OCI-LY7 (cell line): ENCODE measurements around the gene HTRA1. TPM values are rescaled to one million over a fixed set of nuclear protein-coding genes. Genes with fewer than 3 reads are reported as not detected.

Source experiments
- BruUV-seq: library from RNA; stranded (reverse); fragments of 400-500 nt; replicated peaks from 2 replicates; lab custom pipeline; 2021; lab: Mats Ljungman, UMichigan
- CTCF ChIA-PET: fragments of 300-600 bp; sonication (Branson Sonifier 250); formaldehyde crosslinking; loops from one replicate; lab custom pipeline; 2022; ENCODE audit warnings: antibody characterized with exemption; ENCODE audit not compliant: unreplicated experiment; lab: Charles Lee
- POLR2A ChIA-PET: fragments of 300-600 bp; sonication (Branson Sonifier 250); formaldehyde crosslinking; loops from one replicate; lab custom pipeline; 2022; ENCODE audit warnings: antibody characterized with exemption; lab: Charles Lee
- DNase-seq: peaks from one replicate; pipeline ENCODE4 v3.0.0-alpha.2; 2015; ENCODE audit warnings: low spot score
- H2AFZ ChIP-seq: fragments of 200-600 bp; sonication (generic), shearing (Covaris generic); 2 replicates; pipeline ENCODE4 v1.6.1; 2014; ENCODE audit warnings: mild to moderate bottlenecking, antibody characterized with exemption, low read length, moderate library complexity
- H3K27ac ChIP-seq: fragments of 200-600 bp; sonication (generic); 2 replicates; pipeline ENCODE4 v1.5.1; 2014; ENCODE audit warnings: mixed run types, low read depth, mild to moderate bottlenecking, moderate library complexity, low read length, inconsistent platforms; ENCODE audit not compliant: poor library complexity, severe bottlenecking
- H3K36me3 ChIP-seq: fragments of 200-600 bp; sonication (generic); 2 replicates; pipeline ENCODE4 v1.6.1; 2014; ENCODE audit warnings: mild to moderate bottlenecking, antibody characterized with exemption, low read length, moderate library complexity, mixed read lengths; ENCODE audit not compliant: insufficient read depth
- H3K4me1 ChIP-seq: fragments of 200-600 bp; sonication (generic); 2 replicates; pipeline ENCODE4 v1.5.1; 2014; ENCODE audit warnings: mild to moderate bottlenecking, low read length; ENCODE audit not compliant: insufficient read depth, poor library complexity, severe bottlenecking
- H3K4me2 ChIP-seq: fragments of 200-600 bp; sonication (generic); 2 replicates; pipeline ENCODE4 v1.6.1; 2014; ENCODE audit warnings: mild to moderate bottlenecking, low read length
- H3K4me3 ChIP-seq: fragments of 200-600 bp; sonication (generic); 2 replicates; pipeline ENCODE4 v1.5.1; 2014; ENCODE audit warnings: mild to moderate bottlenecking, low read depth, low read length; ENCODE audit not compliant: poor library complexity, severe bottlenecking
- H3K79me2 ChIP-seq: fragments of 200-600 bp; sonication (generic); 2 replicates; pipeline ENCODE4 v1.6.1; 2016; ENCODE audit warnings: low read depth, mild to moderate bottlenecking, low read length, moderate library complexity, mixed read lengths; ENCODE audit not compliant: insufficient read depth
- H3K9me2 ChIP-seq: fragments of 200-600 bp; sonication (generic); 2 replicates; pipeline ENCODE4 v1.6.1; 2016; ENCODE audit warnings: mild to moderate bottlenecking, low read length, mixed read lengths; ENCODE audit not compliant: insufficient read depth
- H3K9me3 ChIP-seq: fragments of 200-600 bp; sonication (generic); 2 replicates; pipeline ENCODE4 v1.6.1; 2014; ENCODE audit warnings: mild to moderate bottlenecking, mixed run types, low read length, mixed read lengths
- H4K20me1 ChIP-seq: fragments of 200-600 bp; sonication (generic); 2 replicates; pipeline ENCODE4 v1.6.1; 2014; ENCODE audit warnings: mild to moderate bottlenecking, antibody characterized with exemption, low read length, moderate library complexity, mixed read lengths; ENCODE audit not compliant: insufficient read depth
- EZH2phosphoT487 ChIP-seq: fragments of 200-600 bp; sonication (generic); IDR thresholded peaks from 2 replicates; pipeline ENCODE4 v1.6.1; 2018; ENCODE audit warnings: low read depth, borderline replicate concordance, mild to moderate bottlenecking, mixed run types, antibody characterized with exemption, low read length, moderate library complexity, mixed read lengths
- intact Hi-C: fragments of 100-400 bp; cut with micrococcal nuclease; formaldehyde crosslinking; loops from one replicate; pipeline ENCODE4 v1.10.0; 2022; ENCODE audit not compliant: unreplicated experiment
- total RNA-seq, 2 experiments: library from RNA; depleted of rRNA in 1 of 2; stranded (reverse); fragments of >200 nt in 1 of 2; shearing (Covaris generic) in 1 of 2; gene quantifications; 2 replicates each; pipeline ENCODE4 v1.2.3, GENCODE V29; 2014 to 2022
- TF ChIP-seq, protein P1 (sequence below): fragments of 200-600 bp; sonication (generic); conservative IDR thresholded peaks from 2 replicates; pipeline ENCODE4 v1.5.1; 2014; ENCODE audit warnings: mild to moderate bottlenecking, antibody characterized with exemption, low read length, moderate library complexity, mixed read lengths

The HTRA1 gene
- total RNA-seq, 2 experiments from 2014 or later: not detected

DNA sequence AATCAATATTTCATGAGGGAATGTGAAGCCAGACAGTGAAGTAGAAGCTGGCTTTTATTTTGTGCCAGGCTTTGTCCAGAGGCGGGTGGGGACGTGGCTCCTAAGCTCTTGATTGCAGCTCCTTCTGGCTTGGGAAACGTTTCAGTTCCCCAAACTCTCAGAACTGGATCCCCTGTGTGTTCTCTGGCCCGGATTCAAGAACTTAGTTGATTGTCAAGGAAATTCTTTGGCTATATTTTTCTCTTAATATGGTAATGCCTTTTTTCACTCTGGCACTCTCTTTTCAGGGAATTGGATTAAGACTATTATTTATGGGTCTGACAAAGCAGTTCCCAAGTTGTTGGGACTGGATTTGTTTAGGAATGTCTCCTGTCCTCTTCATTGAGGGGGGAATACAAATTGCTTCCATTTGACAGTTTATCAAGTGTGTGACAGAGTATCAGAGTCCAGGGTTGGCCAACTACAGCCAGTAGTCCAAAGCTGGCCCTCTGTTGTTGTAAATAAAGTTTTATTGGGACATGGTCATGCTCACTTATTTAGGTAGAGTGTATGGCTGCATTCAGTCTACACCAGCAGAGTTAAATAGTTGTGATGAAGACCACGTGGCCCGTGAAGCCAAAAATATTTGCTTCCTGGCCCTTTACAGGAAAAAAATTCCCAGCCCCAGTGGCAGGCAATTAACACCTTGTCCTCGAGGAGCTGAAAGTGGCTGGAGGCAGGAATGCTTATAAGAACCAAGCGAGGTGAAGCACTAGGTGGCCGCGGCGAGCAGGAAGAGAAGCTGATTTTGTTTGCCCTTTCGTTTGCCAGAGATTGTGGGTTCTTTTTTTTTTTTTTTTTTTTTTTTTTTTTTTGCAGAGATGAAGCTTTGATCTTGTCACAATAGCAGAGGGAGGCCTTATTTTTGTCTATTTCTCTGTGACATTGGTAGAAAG is 34.3 kb downstream of the HTRA1 start:
- intact Hi-C loops: no loop called here
- Histone ChIP-seq H3K9me2 (no peaks in the 10 kb centered on the region), H3K4me3 (no peak overlapping the region), H3K9me3 (no peaks in the 10 kb centered on the region), H4K20me1 (no peaks in the 10 kb centered on the region), H3K79me2 (no peaks in the 10 kb centered on the region), H3K27ac (no peak overlapping the region), H3K4me2 (no peak overlapping the region), H3K4me1 (no peaks in the 10 kb centered on the region), H2AFZ (no peak overlapping the region), H3K36me3 (no peaks in the 10 kb centered on the region)
- BruUV-seq: no TSS peak
- TF ChIP-seq EZH2phosphoT487: no peak
- no peak for DNase-seq
- POLR2A ChIA-PET: no interaction called here
- CTCF ChIA-PET: no interaction called here

DNA sequence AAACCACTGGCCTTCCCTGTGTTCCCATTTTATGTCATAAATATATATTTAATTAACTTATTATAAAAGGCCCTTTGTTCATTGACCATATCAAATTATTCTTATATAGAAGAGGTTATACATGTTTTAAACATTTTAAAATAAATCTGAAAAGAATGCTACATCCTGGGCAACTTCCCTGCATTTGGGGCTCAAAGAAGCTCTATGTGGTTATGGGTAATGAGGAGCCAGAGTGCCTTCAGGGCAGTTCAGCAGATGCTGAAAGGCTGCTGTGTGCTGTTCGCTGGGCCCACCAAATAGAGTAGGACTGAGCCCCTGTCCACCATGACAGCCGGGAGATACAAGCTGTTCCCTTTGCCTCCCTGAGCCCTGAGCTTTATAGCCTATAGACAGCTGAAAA is 35.9 kb downstream of the HTRA1 start:
- Histone ChIP-seq H2AFZ (no peak overlapping the region; the same call in 1 of the 2 replicates), H3K36me3 (no peaks in the 10 kb centered on the region), H3K4me1 (no peaks in the 10 kb centered on the region), H4K20me1 (no peaks in the 10 kb centered on the region), H3K27ac (no peak overlapping the region), H3K4me2 (no peak overlapping the region), H3K79me2 (no peaks in the 10 kb centered on the region), H3K4me3 (no peak overlapping the region), H3K9me3 (no peaks in the 10 kb centered on the region), H3K9me2 (no peaks in the 10 kb centered on the region)
- no peak for DNase-seq
- intact Hi-C loops: no loop called here
- ChIA-PET POLR2A (interaction anchor here (0.8 kb wide), 1 partner anchor 11 kb away, joined by 3 read pairs; no protein-coding TSS in a partner anchor), CTCF (no interaction called here)
- BruUV-seq: no TSS peak
- TF ChIP-seq EZH2phosphoT487: no peak
- TF ChIP-seq, protein P1, sequence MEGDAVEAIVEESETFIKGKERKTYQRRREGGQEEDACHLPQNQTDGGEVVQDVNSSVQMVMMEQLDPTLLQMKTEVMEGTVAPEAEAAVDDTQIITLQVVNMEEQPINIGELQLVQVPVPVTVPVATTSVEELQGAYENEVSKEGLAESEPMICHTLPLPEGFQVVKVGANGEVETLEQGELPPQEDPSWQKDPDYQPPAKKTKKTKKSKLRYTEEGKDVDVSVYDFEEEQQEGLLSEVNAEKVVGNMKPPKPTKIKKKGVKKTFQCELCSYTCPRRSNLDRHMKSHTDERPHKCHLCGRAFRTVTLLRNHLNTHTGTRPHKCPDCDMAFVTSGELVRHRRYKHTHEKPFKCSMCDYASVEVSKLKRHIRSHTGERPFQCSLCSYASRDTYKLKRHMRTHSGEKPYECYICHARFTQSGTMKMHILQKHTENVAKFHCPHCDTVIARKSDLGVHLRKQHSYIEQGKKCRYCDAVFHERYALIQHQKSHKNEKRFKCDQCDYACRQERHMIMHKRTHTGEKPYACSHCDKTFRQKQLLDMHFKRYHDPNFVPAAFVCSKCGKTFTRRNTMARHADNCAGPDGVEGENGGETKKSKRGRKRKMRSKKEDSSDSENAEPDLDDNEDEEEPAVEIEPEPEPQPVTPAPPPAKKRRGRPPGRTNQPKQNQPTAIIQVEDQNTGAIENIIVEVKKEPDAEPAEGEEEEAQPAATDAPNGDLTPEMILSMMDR: no peak

DNA sequence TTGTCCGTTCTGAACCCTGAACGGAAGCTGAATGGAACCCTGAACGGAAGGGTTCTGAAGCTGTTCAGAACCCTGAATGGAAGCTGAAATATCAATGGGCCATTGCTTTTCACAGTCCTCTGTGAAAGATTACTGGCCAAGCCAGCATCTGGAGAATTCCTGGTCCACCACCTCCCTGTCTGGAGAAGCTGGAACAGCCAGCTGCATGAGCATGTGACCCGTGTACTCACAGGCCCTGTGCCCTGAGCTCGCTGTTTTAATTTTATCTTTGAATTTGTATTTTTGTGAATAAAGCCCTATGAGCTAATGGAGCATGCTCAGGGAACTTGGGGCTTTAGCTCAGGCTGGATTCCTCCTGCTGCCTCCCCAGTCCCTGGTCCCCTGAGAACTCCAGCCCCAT is 37.2 kb downstream of the HTRA1 start:
- H3K4me1 ChIP-seq: no peaks in the 10 kb centered on the region
- BruUV-seq: no TSS peak
- ChIA-PET CTCF (no interaction called here), POLR2A (interaction anchor here (0.6 kb wide), 1 partner anchor 1179 kb away, joined by 3 read pairs; no protein-coding TSS in a partner anchor)
- no peak overlapping the region for H3K27ac ChIP-seq
- no peak overlapping the region for H3K4me3 ChIP-seq
- H3K36me3 ChIP-seq: no peaks in the 10 kb centered on the region
- TF ChIP-seq, protein P1: no peak
- no peak for TF ChIP-seq EZH2phosphoT487
- no peak overlapping the region for H2AFZ ChIP-seq
- no peaks in the 10 kb centered on the region for H4K20me1 ChIP-seq
- no peaks in the 10 kb centered on the region for H3K9me2 ChIP-seq
- H3K79me2 ChIP-seq: no peaks in the 10 kb centered on the region
- no peaks in the 10 kb centered on the region for H3K9me3 ChIP-seq
- no peak overlapping the region for H3K4me2 ChIP-seq
- intact Hi-C loops: no loop called here
- DNase-seq: no peak
